ENCODE measurements around the gene EDN2.

Gene EDN2

DNA sequence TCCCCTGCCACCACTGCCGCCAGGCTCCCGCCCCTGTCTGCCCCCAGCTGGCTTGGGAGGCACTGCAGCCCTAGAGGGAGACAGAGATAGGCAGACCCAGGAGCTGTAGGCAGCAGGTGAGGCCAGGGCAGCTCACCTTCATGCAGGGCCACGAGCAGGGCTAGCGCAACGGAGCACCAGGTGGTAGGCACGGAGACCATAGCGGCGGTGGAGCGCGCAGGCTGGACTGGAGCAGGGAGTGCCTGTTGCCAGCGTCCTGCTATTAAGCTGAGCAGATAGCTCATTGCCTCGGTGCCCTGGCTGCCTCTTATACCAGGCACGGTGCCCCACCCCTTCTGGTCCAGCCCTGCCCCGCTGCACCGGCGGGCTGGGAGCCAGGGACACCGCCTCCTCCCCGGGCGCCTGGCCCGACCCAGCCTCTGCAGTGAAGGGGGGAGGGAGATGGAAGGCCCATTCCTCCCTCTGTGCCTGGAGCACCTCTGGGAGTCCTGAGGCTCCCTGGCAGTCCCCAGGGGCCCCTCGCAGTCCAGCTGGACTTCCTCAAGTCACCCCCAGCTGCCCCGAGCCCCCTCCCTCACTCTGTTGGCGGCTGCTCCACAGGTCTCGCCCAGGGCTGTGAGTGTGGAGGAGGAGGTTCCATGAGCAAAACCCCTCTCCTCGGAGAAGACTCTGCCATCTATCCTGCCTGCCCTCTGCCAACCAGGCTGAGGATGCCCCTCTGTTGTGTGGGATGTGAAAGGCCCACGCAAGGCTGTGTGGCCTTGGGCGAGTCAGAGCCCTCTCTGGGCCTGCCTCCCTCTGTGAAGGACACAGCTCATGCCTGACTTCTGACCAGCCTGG is at the start of gene EDN2:
Gene EDN2 (minus strand): TSS at position 282 of the 840 bp plus-strand sequence. CDS start 82 bp downstream, at position 200.
- H3K4me1 Mint-ChIP-seq = no peaks in the 10 kb centered on the region
- H3K36me3 Mint-ChIP-seq = no peaks in the 10 kb centered on the region
- H3K9me3 Mint-ChIP-seq = no peaks in the 10 kb centered on the region
- no peak within 1 kb of the TSS for H3K27ac Mint-ChIP-seq
- no peak within 1 kb of the TSS for H3K4me3 Mint-ChIP-seq
- H3K27me3 Mint-ChIP-seq = peaks cover 2% of the 10 kb centered on the region

GRCh38 chr1:41533731-41534080 is 49.2 kb upstream of the EDN2 start:
- no peak overlapping the region for H3K4me3 Mint-ChIP-seq
- H3K27me3 Mint-ChIP-seq = no peaks in the 10 kb centered on the region
- H3K9me3 Mint-ChIP-seq = no peaks in the 10 kb centered on the region
- peak overlapping the region; percentile 69 for H3K27ac Mint-ChIP-seq
- peaks cover 25% of the 10 kb centered on the region for H3K36me3 Mint-ChIP-seq
- peaks cover 17% of the 10 kb centered on the region for H3K4me1 Mint-ChIP-seq

GRCh38 chr1:41533016-41533730 is 48.7 kb upstream of the EDN2 start:
- Mint-ChIP-seq H3K27me3 (no peaks in the 10 kb centered on the region), H3K4me3 (no peak overlapping the region), H3K36me3 (peaks cover 25% of the 10 kb centered on the region), H3K27ac (peak overlapping the region; percentile 69), H3K9me3 (no peaks in the 10 kb centered on the region), H3K4me1 (peaks cover 17% of the 10 kb centered on the region)

- Mint-ChIP-seq H3K27ac (peak overlapping the region; percentile 84), H3K36me3 (peaks cover 22% of the 10 kb centered on the region), H3K4me1 (peaks cover 17% of the 10 kb centered on the region), H3K4me3 (no peak overlapping the region), H3K9me3 (no peaks in the 10 kb centered on the region), H3K27me3 (no peaks in the 10 kb centered on the region)
These were observed 47.9 kb upstream of the EDN2 start for GRCh38 chr1:41532206-41532975.

DNA sequence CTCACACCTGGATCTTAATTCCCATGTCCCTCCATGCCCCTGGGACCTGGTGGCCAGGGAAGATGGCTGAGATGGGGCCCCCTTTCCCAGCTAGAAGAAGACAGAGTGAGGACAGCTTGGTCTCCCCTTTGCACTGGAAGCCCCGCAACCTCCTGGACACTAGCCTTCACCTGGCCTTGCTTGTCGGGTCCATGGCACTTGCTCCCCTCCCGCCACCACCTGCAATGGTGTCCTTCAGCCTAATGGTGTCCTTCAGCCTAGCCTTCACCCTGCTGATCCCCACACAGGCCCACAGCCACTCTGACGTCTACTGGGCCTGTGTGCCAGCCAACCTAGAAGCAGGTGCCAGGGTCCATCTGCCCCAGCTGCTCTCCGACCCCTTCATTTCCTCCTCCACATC is 45.9 kb upstream of the EDN2 start:
- no peak overlapping the region for H3K4me3 Mint-ChIP-seq
- peak overlapping the region; percentile 55 for H3K27ac Mint-ChIP-seq
- H3K27me3 Mint-ChIP-seq = no peaks in the 10 kb centered on the region
- peaks cover 20% of the 10 kb centered on the region for H3K36me3 Mint-ChIP-seq
- peaks cover 17% of the 10 kb centered on the region for H3K4me1 Mint-ChIP-seq
- H3K9me3 Mint-ChIP-seq = no peaks in the 10 kb centered on the region

- peak overlapping the region; percentile 82 for H3K27ac Mint-ChIP-seq
- peaks cover 17% of the 10 kb centered on the region for H3K4me1 Mint-ChIP-seq
- no peak overlapping the region for H3K4me3 Mint-ChIP-seq
- H3K9me3 Mint-ChIP-seq = no peaks in the 10 kb centered on the region
- H3K27me3 Mint-ChIP-seq = no peaks in the 10 kb centered on the region
- peaks cover 20% of the 10 kb centered on the region for H3K36me3 Mint-ChIP-seq
These were observed 45.3 kb upstream of the EDN2 start for GRCh38 chr1:41529621-41530395.

- Mint-ChIP-seq H3K36me3 (peaks cover 16% of the 10 kb centered on the region), H3K9me3 (no peaks in the 10 kb centered on the region), H3K4me1 (peaks cover 17% of the 10 kb centered on the region), H3K27me3 (no peaks in the 10 kb centered on the region), H3K27ac (no peak overlapping the region), H3K4me3 (no peak overlapping the region)
These were observed 44.5 kb upstream of the EDN2 start for GRCh38 chr1:41528726-41529605.

DNA sequence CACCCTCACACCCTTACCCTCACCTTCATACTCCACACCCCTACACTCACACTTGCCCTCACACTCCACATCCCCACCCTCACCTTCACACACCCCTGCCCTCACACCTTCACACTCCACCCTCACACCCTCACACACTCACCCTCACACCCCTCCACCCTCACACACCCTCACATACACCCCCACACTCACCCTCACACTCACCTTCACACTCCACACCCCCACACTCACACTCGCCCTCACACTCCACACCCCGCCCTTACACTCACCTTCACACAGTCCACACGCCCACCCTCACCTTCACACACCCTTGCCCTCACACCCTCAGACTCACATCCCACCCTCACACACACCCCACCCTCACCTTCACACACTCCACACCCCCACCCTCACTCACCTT is 43.6 kb upstream of the EDN2 start:
- Mint-ChIP-seq H3K9me3 (no peaks in the 10 kb centered on the region), H3K4me1 (peaks cover 17% of the 10 kb centered on the region), H3K4me3 (no peak overlapping the region), H3K36me3 (peaks cover 10% of the 10 kb centered on the region), H3K27me3 (no peaks in the 10 kb centered on the region), H3K27ac (peak overlapping the region; percentile 62)

DNA sequence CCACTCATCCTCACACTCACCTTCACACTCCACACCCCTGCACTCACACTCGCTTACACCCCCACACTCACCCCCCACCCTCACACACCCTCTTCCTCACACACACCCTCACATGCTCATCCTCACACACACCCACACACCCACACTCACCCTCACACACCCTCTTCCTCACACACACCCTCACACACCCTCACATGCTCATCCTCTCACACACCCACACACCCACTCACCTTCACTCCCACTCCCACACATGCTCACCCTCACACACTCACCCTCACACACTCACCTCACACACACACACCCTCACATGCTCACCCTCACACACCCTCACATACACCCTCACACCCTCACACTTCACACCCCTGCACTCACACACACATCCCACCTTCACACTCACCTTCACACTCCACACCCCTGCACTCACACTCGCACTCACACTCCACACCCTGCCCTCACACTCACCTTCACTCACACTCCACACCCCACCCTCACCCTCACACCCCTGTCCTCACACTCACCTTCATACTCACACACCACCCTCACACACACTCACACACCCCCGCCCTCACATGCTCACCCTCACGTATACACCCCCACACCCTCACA is 42.6 kb upstream of the EDN2 start:
- Mint-ChIP-seq H3K27me3 (no peaks in the 10 kb centered on the region), H3K9me3 (no peaks in the 10 kb centered on the region), H3K4me3 (no peak overlapping the region), H3K4me1 (peaks cover 14% of the 10 kb centered on the region), H3K27ac (peak overlapping the region; percentile 76), H3K36me3 (peaks cover 9% of the 10 kb centered on the region)

DNA sequence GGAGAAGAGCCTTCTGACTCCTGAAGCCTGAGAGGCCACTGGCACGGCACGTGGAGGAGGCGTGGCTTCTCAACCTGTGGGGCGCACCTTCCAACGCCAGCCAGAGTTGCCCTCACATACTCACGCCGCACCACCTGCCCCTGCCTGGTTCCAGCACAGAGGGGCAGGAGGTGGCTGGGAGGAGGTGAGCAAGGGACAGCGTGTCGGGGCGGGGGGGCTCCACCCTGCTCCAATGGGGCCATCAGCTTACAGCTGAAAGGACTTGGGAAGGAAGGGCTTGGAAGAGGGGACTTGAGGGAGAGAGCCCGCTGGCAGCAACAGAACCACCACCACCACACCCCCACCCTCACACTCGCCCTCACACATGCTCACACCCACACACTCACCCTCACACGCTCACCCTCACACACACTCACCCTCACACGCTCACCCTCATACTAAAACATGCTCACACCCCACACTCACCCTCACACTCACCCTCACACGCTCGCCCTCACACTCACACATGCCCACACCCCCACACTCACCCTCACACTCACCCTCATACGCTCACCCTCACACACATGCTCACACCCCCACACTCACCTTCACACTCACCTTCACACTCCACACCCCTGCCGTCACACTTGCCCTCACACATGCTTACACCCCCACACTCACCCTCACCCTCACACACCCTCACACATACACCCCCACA is 41.6 kb upstream of the EDN2 start:
- Mint-ChIP-seq H3K4me3 (no peak overlapping the region), H3K27ac (peak overlapping the region; percentile 70), H3K9me3 (no peaks in the 10 kb centered on the region), H3K36me3 (peaks cover 8% of the 10 kb centered on the region), H3K4me1 (peaks cover 13% of the 10 kb centered on the region), H3K27me3 (no peaks in the 10 kb centered on the region)

DNA sequence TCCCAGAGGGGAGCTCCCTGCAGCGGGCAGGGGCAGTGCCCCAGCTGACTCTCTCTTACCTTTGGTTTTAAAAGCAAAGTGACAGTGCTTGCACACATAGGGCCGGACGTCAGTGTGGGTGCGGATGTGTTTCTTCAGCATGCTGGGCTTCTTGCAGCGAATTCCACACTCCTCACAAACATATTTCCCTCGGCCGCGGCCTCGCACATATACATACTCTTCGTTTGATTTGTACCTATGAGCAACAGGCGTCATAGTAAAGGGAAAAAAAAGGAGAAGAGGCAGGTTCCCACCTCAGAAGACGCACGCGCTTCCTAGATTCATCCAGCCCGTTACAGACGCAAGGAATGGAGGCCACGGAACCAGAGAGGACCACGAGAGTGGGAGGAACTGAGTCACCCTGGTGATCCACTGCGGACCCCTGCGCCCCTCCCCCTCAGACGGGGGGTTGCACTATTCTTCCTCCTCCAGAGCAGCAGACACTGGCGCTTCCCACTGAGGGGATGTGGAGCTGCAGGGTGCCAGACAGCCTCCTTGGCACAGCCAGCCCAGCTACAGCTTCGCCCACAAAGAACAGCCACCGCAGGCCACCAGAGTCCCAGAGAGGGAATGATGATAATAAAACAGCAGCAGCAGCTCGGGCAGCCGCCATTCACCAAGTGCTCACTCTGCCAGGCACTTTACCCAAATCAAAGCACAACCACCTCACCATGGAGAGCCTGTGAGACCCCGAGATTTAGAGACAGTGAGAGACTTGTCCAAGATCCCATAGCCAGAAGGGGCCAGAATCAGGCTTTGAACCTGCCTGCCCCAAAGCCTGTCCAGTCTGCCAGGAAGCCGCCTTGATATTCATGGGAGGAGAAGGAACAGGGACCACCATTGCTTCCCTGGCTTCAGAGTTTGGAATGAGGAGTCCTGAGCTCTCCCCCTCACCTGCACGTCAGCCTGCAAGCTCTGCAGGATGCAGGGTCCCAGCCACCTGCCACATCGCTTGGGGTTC is 40.5 kb upstream of the EDN2 start:
- peaks cover 10% of the 10 kb centered on the region for H3K36me3 Mint-ChIP-seq

DNA sequence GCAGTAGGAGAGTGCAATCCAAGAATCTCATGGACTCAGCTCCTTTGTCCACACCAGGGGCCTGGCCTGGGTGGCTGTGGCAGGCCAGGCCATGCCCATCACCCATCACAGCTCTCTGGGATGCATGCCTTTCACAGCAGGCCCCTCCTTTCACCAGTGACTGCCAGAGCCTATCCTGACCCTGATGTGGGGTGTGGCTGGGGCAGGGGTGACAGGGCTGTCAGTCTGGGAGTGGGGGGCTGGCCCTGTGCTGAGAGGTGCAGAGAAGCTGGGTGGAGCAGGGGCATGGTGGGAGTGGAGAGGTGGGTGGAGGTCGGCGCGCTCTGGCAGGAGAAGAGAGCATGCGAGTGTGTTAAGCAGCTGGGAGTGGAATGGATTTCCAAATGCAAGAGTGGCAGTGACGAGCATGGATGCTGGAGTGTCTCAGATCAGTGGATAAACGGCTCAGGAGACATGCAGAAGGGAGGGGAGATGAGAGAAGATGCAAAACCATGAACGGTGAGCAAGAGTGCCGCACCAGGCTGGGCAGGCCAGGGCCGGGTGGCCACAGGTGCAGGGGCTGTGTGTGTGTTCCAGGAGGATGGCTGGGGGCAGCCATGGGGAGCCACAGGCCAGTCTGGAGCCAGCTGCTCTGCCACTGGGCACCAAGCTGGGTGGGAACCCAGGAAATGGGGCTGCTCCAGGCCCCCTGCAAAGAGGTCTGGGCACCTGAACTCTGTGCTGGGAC is 39.6 kb upstream of the EDN2 start:
- no peaks in the 10 kb centered on the region for H3K4me1 Mint-ChIP-seq

More for the DNA sequence above, 40.5 kb upstream of the EDN2 start:
- no peaks in the 10 kb centered on the region for H3K27me3 Mint-ChIP-seq
- peaks cover 5% of the 10 kb centered on the region for H3K4me1 Mint-ChIP-seq
- no peak overlapping the region for H3K27ac Mint-ChIP-seq
- H3K4me3 Mint-ChIP-seq = no peak overlapping the region
- no peaks in the 10 kb centered on the region for H3K9me3 Mint-ChIP-seq

More for the DNA sequence above, 39.6 kb upstream of the EDN2 start:
- Mint-ChIP-seq H3K4me3 (no peak overlapping the region), H3K9me3 (no peaks in the 10 kb centered on the region), H3K27ac (peak overlapping the region; percentile 26), H3K36me3 (peaks cover 14% of the 10 kb centered on the region), H3K27me3 (no peaks in the 10 kb centered on the region)

All from activated naive CD4-positive, alpha-beta T cell treated with anti-CD3 and anti-CD28 coated beads, Interleukin-2, amount 50 U/mL, for 24 hours (primary cell).